GM12878 (cell line): ENCODE data around the gene GPR107.

ENCODE experiments used
- CTCF ChIP-seq, 3 experiments: IDR thresholded peaks in 2 of 3; conservative IDR thresholded peaks in 1 of 3; 2 replicates each; pipeline ENCODE4 v1.5.1; 2011; ENCODE audit warnings: low read depth in 3 of 3, low read length in 3 of 3, mild to moderate bottlenecking in 3 of 3, control low read depth in 2 of 3, moderate library complexity in 2 of 3, inconsistent platforms in 1 of 3, mixed read lengths in 1 of 3; ENCODE audit not compliant: control insufficient read depth in 2 of 3, insufficient read depth in 1 of 3; ENCODE audit errors: extremely low read depth in 1 of 3
- PML ChIP-seq: IDR thresholded peaks from 2 replicates; pipeline ENCODE4 v1.6.1; 2012; ENCODE audit warnings: low read length, inconsistent platforms
- POLR2A ChIP-seq: IDR thresholded peaks from 2 replicates; pipeline ENCODE4 v1.6.1; 2011; ENCODE audit warnings: low read depth, mild to moderate bottlenecking, low read length
- RAD21 ChIP-seq: IDR thresholded peaks from 2 replicates; pipeline ENCODE4 v1.6.1; 2011; ENCODE audit warnings: mild to moderate bottlenecking, low read depth, low read length, moderate library complexity; ENCODE audit not compliant: insufficient read depth
- SUZ12 ChIP-seq: fragments of 200-600 bp; sonication (generic); IDR thresholded peaks from one replicate; pipeline ENCODE4 v1.6.1; 2018; ENCODE audit warnings: antibody characterized with exemption, mild to moderate bottlenecking; ENCODE audit not compliant: unreplicated experiment

- TF ChIP-seq RAD21 = no peak
- TF ChIP-seq POLR2A = no peak
- TF ChIP-seq CTCF (IDR thresholded peaks at IDR 0.05 in 2 of 3, conservative IDR thresholded peaks at IDR 0.05 in 1 of 3; ENCODE audit: control insufficient read depth in 2 of 3, extremely low read depth in 1 of 3, insufficient read depth in 1 of 3, low read depth in 3 of 3, low read length in 3 of 3) = no peak
- TF ChIP-seq PML = no peak
- no peak for TF ChIP-seq SUZ12
These were observed 58.3 kb downstream of the GPR107 start for GRCh38 chr9:130111786-130112537.
